IMR-90 (cell line): ENCODE data around the gene RAC3. TPM values are rescaled to one million over a fixed set of nuclear protein-coding genes. Genes with fewer than 3 reads are reported as not detected.
A peak's percentile ranks its signal among the peaks of the same experiment; 100 is the strongest.

Experiments
- ATAC-seq: fragments of 200-7000 bp; cut with Tn5 transposase; 2 replicates; pipeline ENCODE4 v1.9.1; 2020; ENCODE audit warnings: low read depth, mild to moderate bottlenecking, moderate library complexity
- BruUV-seq: library from RNA; stranded (reverse); fragments of 400-500 nt; replicated peaks from 2 replicates; lab custom pipeline; 2021; lab: Mats Ljungman, UMichigan
- CTCF ChIA-PET: fragments of 300-600 bp; formaldehyde crosslinking; extraction: SDS; loops from one replicate; lab custom pipeline; 2021; ENCODE audit warnings: antibody characterized with exemption; lab: Yijun Ruan, JAX
- POLR2A ChIA-PET: fragments of 300-600 bp; sonication (Branson Sonifier 250); formaldehyde crosslinking; loops from one replicate; lab custom pipeline; 2022; ENCODE audit warnings: antibody characterized with exemption; ENCODE audit not compliant: unreplicated experiment; lab: Charles Lee
- DNase-seq: peaks from one replicate; pipeline ENCODE4 v3.0.0; 2013
- H2AFZ ChIP-seq: replicated peaks from 2 replicates; pipeline ENCODE3; 2013; ENCODE audit warnings: low read length, mild to moderate bottlenecking; ENCODE audit not compliant: poor library complexity
- H2AK5ac ChIP-seq: 2 replicates; pipeline ENCODE4 v1.6.1; 2013; ENCODE audit warnings: low read depth, low read length, inconsistent platforms
- H2AK9ac ChIP-seq: replicated peaks from 2 replicates; pipeline ENCODE3; 2013; ENCODE audit warnings: mild to moderate bottlenecking, low read depth, low read length, moderate library complexity; ENCODE audit not compliant: poor library complexity
- H2BK120ac ChIP-seq: 2 replicates; pipeline ENCODE4 v1.6.1; 2013; ENCODE audit warnings: low read depth, low read length, inconsistent platforms
- H2BK15ac ChIP-seq: 3 replicates; pipeline ENCODE4 v1.6.1; 2013; ENCODE audit warnings: low read depth, low read length, inconsistent platforms
- H2BK20ac ChIP-seq: 2 replicates; pipeline ENCODE4 v1.6.1; 2013; ENCODE audit warnings: low read depth, mild to moderate bottlenecking, inconsistent platforms, low read length, moderate library complexity
- H2BK5ac ChIP-seq: 2 replicates; pipeline ENCODE4 v1.6.1; 2013; ENCODE audit warnings: mild to moderate bottlenecking, low read depth, low read length, inconsistent platforms; ENCODE audit not compliant: poor library complexity, severe bottlenecking
- H3K14ac ChIP-seq: replicated peaks from 2 replicates; pipeline ENCODE4 v1.6.1; 2013; ENCODE audit warnings: low read depth, low read length, inconsistent platforms
- H3K18ac ChIP-seq: 2 replicates; pipeline ENCODE4 v1.6.1; 2013; ENCODE audit warnings: low read depth, low read length, control low read depth
- H3K23ac ChIP-seq: 2 replicates; pipeline ENCODE4 v1.6.1; 2013; ENCODE audit warnings: low read depth, low read length, inconsistent platforms
- H3K27ac ChIP-seq: 2 replicates; pipeline ENCODE4 v1.5.1; 2013; ENCODE audit warnings: mild to moderate bottlenecking, control low read depth, low read length; ENCODE audit not compliant: insufficient read depth
- H3K27me3 ChIP-seq: 2 replicates; pipeline ENCODE4 v1.6.1; 2013; ENCODE audit warnings: low read length; ENCODE audit not compliant: control insufficient read depth, insufficient read depth
- H3K36me3 ChIP-seq: 2 replicates; pipeline ENCODE4 v1.6.1; 2013; ENCODE audit warnings: low read length, mixed read lengths; ENCODE audit not compliant: control insufficient read depth, insufficient read depth
- H3K4ac ChIP-seq: 2 replicates; pipeline ENCODE4 v1.6.1; 2013; ENCODE audit warnings: low read depth, low read length, inconsistent platforms
- H3K4me1 ChIP-seq: 2 replicates; pipeline ENCODE4 v1.6.1; 2013; ENCODE audit warnings: low read length, mixed read lengths; ENCODE audit not compliant: control insufficient read depth, insufficient read depth
- H3K4me2 ChIP-seq: 2 replicates; pipeline ENCODE4 v1.6.1; 2013; ENCODE audit warnings: low read depth, mild to moderate bottlenecking, control low read depth, low read length, moderate library complexity
- H3K4me3 ChIP-seq: 2 replicates; pipeline ENCODE4 v1.5.1; 2013; ENCODE audit warnings: low read depth, mild to moderate bottlenecking, control low read depth, low read length, moderate library complexity; ENCODE audit not compliant: insufficient read depth
- H3K56ac ChIP-seq: 2 replicates; pipeline ENCODE4 v1.6.1; 2013; ENCODE audit warnings: low read length, inconsistent platforms; ENCODE audit not compliant: insufficient read depth; ENCODE audit errors: extremely low read depth
- H3K79me1 ChIP-seq, 2 experiments: 2 replicates each; pipeline ENCODE4 v1.6.1; 2013; ENCODE audit warnings: low read length in 2 of 2, inconsistent platforms in 1 of 2, low read depth in 1 of 2
- H3K9ac ChIP-seq: 2 replicates; pipeline ENCODE4 v1.6.1; 2013; ENCODE audit warnings: low read depth, low read length, control low read depth
- H3K9me1 ChIP-seq: 2 replicates; pipeline ENCODE4 v1.6.1; 2013; ENCODE audit warnings: low read length, inconsistent platforms; ENCODE audit not compliant: insufficient read depth
- H3K9me3 ChIP-seq: 2 replicates; pipeline ENCODE4 v1.6.1; 2013; ENCODE audit warnings: low read length; ENCODE audit not compliant: control insufficient read depth, insufficient read depth
- H4K20me1 ChIP-seq: 2 replicates; pipeline ENCODE4 v1.6.1; 2013; ENCODE audit warnings: low read length, inconsistent platforms; ENCODE audit not compliant: insufficient read depth
- H4K5ac ChIP-seq: 2 replicates; pipeline ENCODE4 v1.6.1; 2013; ENCODE audit warnings: mild to moderate bottlenecking, low read depth, low read length, control low read depth
- H4K8ac ChIP-seq, 2 experiments: 2 replicates each; pipeline ENCODE4 v1.6.1; 2013; ENCODE audit warnings: low read depth in 2 of 2, low read length in 2 of 2, control low read depth in 1 of 2, inconsistent platforms in 1 of 2
- H4K91ac ChIP-seq: 2 replicates; pipeline ENCODE4 v1.6.1; 2013; ENCODE audit warnings: low read depth, low read length, inconsistent platforms; ENCODE audit not compliant: insufficient read depth
- BHLHE40 ChIP-seq: fragments of 150-350 bp; IDR thresholded peaks from 2 replicates; pipeline ENCODE4 v1.6.1; 2016; ENCODE audit warnings: mild to moderate bottlenecking, low read depth, low read length
- CHD1 ChIP-seq: IDR thresholded peaks from 2 replicates; pipeline ENCODE4 v1.6.1; 2012; ENCODE audit warnings: low read depth, low read length, improper control_type of control experiment
- CTCF ChIP-seq: conservative IDR thresholded peaks from 2 replicates; pipeline ENCODE4 v1.5.1; 2012; ENCODE audit warnings: mild to moderate bottlenecking, low read depth, low read length, improper control_type of control experiment
- ELK1 ChIP-seq: fragments of 150-350 bp; IDR thresholded peaks from 2 replicates; pipeline ENCODE4 v1.6.1; 2016; ENCODE audit warnings: low read depth, mild to moderate bottlenecking, low read length, moderate library complexity, borderline replicate concordance
- FOS ChIP-seq: fragments of 150-350 bp; IDR thresholded peaks from 2 replicates; pipeline ENCODE4 v1.6.1; 2016; ENCODE audit warnings: low read depth, low read length
- MAFK ChIP-seq: IDR thresholded peaks from 2 replicates; pipeline ENCODE4 v1.6.1; 2012; ENCODE audit warnings: low read depth, low read length, improper control_type of control experiment
- MAZ ChIP-seq: IDR thresholded peaks from 2 replicates; pipeline ENCODE4 v1.6.1; 2012; ENCODE audit warnings: low read depth, mild to moderate bottlenecking, low read length, improper control_type of control experiment, moderate library complexity, borderline replicate concordance
- MXI1 ChIP-seq: IDR thresholded peaks from 2 replicates; pipeline ENCODE4 v1.6.1; 2012; ENCODE audit warnings: low read depth, mild to moderate bottlenecking, low read length, moderate library complexity, borderline replicate concordance
- POLR2A ChIP-seq: IDR thresholded peaks from 2 replicates; pipeline ENCODE4 v1.6.1; 2012; ENCODE audit warnings: mild to moderate bottlenecking, low read depth, low read length
- RAD21 ChIP-seq: IDR thresholded peaks from 2 replicates; pipeline ENCODE4 v1.6.1; 2012; ENCODE audit warnings: low read length, improper control_type of control experiment
- RCOR1 ChIP-seq: IDR thresholded peaks from 2 replicates; pipeline ENCODE4 v1.6.1; 2012; ENCODE audit warnings: mild to moderate bottlenecking, low read length, improper control_type of control experiment; ENCODE audit not compliant: insufficient replicate concordance
- RFX5 ChIP-seq: IDR thresholded peaks from 2 replicates; pipeline ENCODE4 v1.8.0; 2012; ENCODE audit warnings: low read depth, mild to moderate bottlenecking, low read length, moderate library complexity
- SMC3 ChIP-seq: fragments of 150-350 bp; IDR thresholded peaks from 2 replicates; pipeline ENCODE4 v1.6.1; 2016; ENCODE audit warnings: low read depth, mild to moderate bottlenecking, antibody characterized with exemption, low read length, moderate library complexity
- WGBS, 2 experiments: methylation state at CpG; one replicate each; pipeline versions ENCODE4 v1.1.5 to v1.1.7; 2013; ENCODE audit warnings: missing lambda C conversion rate in 2 of 2; ENCODE audit not compliant: insufficient read length in 1 of 2; ENCODE audit errors: extremely low coverage in 2 of 2; 5-methylcytosine and 5-hydroxymethylcytosine counted together
- dilution Hi-C: fragments of 300-500 bp; cut with HindIII; formaldehyde crosslinking; loops from one replicate; pipeline ENCODE4 v1.14.3; 2018; ENCODE audit warnings: low sequenced_read_pairs; ENCODE audit not compliant: unreplicated experiment
- in situ Hi-C: fragments of 300-500 bp; cut with MboI; formaldehyde crosslinking; loops from 3 replicates; pipeline ENCODE4 v1.14.3; 2019; ENCODE audit warnings: low sequenced_read_pairs, inconsistent platforms, mixed read lengths
- intact Hi-C: fragments of 100-400 bp; cut with micrococcal nuclease; formaldehyde crosslinking; loops from 2 replicates; pipeline ENCODE4 v1.10.0; 2022
- polyA plus RNA-seq, 3 experiments: library from polyadenylated mRNA; depleted of rRNA; stranded (reverse); fragments of >200 nt; gene quantifications; 2 replicates each; pipeline ENCODE4 v1.2.3, GENCODE V29; 2012; ENCODE audit warnings: low replicate concordance in 1 of 3
- total RNA-seq: library from RNA; depleted of rRNA; stranded (reverse); fragments of >200 nt; gene quantifications from 2 replicates; pipeline ENCODE4 v1.2.3, GENCODE V29; 2012

The RAC3 gene
- total and polyA plus RNA-seq, 2 of the 4 experiments (the other 2 are of a cell fraction), result 5.7 to 23.4 TPM

GRCh38 chr17:82078433-82078832, 47.0 kb downstream of the RAC3 start:
- no peaks in the 10 kb centered on the region for H3K9me1 ChIP-seq
- no peak overlapping the region for H3K56ac ChIP-seq
- dilution Hi-C loops, result no loop called here
- intact Hi-C loops, result no loop called here
- no peak overlapping the region for H4K5ac ChIP-seq
- H2BK120ac ChIP-seq, result no peak overlapping the region
- no peak overlapping the region for H2BK15ac ChIP-seq
- in situ Hi-C loops, result no loop called here
- no peaks in the 10 kb centered on the region for H3K27me3 ChIP-seq
- no peaks in the 10 kb centered on the region; the same call in 1 of the 2 replicates for H4K20me1 ChIP-seq
- no peak overlapping the region for H3K4ac ChIP-seq
- H2AFZ ChIP-seq, result no peak overlapping the region
- no peak overlapping the region for H3K9ac ChIP-seq
- no peak overlapping the region for H4K8ac ChIP-seq
- H3K79me1 ChIP-seq, result no peaks in the 10 kb centered on the region
- H3K27ac ChIP-seq, result no peak overlapping the region
- TF ChIP-seq CHD1 (no peak), BHLHE40 (no peak), POLR2A (no peak), MXI1 (no peak), RAD21 (no peak), MAZ (no peak), CTCF (no peak), RFX5 (no peak), MAFK (no peak), RCOR1 (no peak), SMC3 (no peak), FOS (no peak), ELK1 (no peak)
- H3K36me3 ChIP-seq, result peaks cover 43% of the 10 kb centered on the region
- no peak overlapping the region for H3K23ac ChIP-seq
- no peak overlapping the region for H2AK5ac ChIP-seq
- no peak overlapping the region for H3K4me3 ChIP-seq
- POLR2A ChIA-PET, result no interaction called here
- no peaks in the 10 kb centered on the region for H3K9me3 ChIP-seq
- H3K4me1 ChIP-seq, result no peaks in the 10 kb centered on the region
- H2BK20ac ChIP-seq, result no peak overlapping the region
- H3K18ac ChIP-seq, result no peak overlapping the region
- DNase-seq, result no peak
- no peak overlapping the region for H3K4me2 ChIP-seq
- no peak overlapping the region for H2AK9ac ChIP-seq
- CTCF ChIA-PET, result no interaction called here
- H3K14ac ChIP-seq, result no peak overlapping the region
- TSS peak; percentile 44 for BruUV-seq
- no peak for ATAC-seq
- 95% methylated on average over 7 of the region's 18 CpGs; no CpG with 5 or more reads in 1 of the 2 experiments for WGBS, 2 experiments
- no peak overlapping the region for H2BK5ac ChIP-seq
- no peak overlapping the region for H4K91ac ChIP-seq
